ENCODE data around the gene CAMSAP2.

DNA sequence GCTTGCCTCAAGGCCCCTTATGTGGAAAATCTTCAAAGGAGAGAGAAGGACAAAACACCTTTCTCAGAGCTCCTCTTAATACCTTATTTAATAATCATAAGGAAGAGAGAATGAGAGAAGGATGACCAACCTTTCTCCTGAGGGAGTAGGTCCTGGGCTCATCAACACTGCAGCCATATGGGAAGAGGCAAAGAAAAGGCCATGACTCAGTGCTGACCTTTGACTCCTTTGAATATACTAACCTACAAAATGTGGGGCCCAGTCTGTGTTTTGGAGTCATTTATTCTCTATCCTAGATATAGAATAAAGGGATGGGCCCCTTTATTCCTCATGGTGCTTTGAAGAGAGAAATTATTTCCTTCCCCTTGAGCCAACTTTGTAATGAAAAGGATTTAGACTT is 38.3 kb downstream of the CAMSAP2 start:
- TF ChIP-seq, protein P1, sequence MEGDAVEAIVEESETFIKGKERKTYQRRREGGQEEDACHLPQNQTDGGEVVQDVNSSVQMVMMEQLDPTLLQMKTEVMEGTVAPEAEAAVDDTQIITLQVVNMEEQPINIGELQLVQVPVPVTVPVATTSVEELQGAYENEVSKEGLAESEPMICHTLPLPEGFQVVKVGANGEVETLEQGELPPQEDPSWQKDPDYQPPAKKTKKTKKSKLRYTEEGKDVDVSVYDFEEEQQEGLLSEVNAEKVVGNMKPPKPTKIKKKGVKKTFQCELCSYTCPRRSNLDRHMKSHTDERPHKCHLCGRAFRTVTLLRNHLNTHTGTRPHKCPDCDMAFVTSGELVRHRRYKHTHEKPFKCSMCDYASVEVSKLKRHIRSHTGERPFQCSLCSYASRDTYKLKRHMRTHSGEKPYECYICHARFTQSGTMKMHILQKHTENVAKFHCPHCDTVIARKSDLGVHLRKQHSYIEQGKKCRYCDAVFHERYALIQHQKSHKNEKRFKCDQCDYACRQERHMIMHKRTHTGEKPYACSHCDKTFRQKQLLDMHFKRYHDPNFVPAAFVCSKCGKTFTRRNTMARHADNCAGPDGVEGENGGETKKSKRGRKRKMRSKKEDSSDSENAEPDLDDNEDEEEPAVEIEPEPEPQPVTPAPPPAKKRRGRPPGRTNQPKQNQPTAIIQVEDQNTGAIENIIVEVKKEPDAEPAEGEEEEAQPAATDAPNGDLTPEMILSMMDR (IDR thresholded peaks at IDR 0.05; ENCODE audit: insufficient read depth, low read length, poor library complexity, severe bottlenecking): no peak
- TF ChIP-seq EZH2phosphoT487 (conservative IDR thresholded peaks at IDR 0.05; ENCODE audit: low read length): no peak

Data from SU-DHL-6 (cell line).